ENCODE measurements around the gene PPP1R18. TPM values are rescaled to one million over a fixed set of nuclear protein-coding genes. Genes with fewer than 3 reads are reported as not detected.

Gene PPP1R18
- total and polyA plus RNA-seq, 4 donors: 28.2 to 155 (median 66.6) TPM

GRCh38 chr6:30707281-30707850 lies 20.9 kb upstream of the PPP1R18 start:
- no peak overlapping the region for H3K9ac ChIP-seq (ENCODE audit: insufficient read depth in 1 of 2, low read length in 2 of 2)
- H3K27ac ChIP-seq (ENCODE audit: low read depth in 1 of 2, low read length in 1 of 2): no peak overlapping the region
- no peak for TF ChIP-seq CTCF (IDR thresholded peaks at IDR 0.05; ENCODE audit: control extremely low read depth, extremely low read depth)
- H3K4me3 ChIP-seq: no peak overlapping the region
- H3K36me3 ChIP-seq (ENCODE audit: control insufficient read depth in 4 of 4, insufficient read depth in 4 of 4, low read length in 4 of 4): peaks cover 16 to 45% (median 34%) of the 10 kb centered on the region in 4 donors
- H3K27me3 ChIP-seq (ENCODE audit: control insufficient read depth in 3 of 3, insufficient read depth in 3 of 3, low read length in 2 of 3): no peaks in the 10 kb centered on the region
- WGBS, 2 donors: 85 to 88% methylated on average over 6 of the region's 6 CpGs
- no peaks in the 10 kb centered on the region for H3K4me1 ChIP-seq (ENCODE audit: control insufficient read depth in 5 of 5, insufficient read depth in 5 of 5, low read length in 5 of 5)
- ATAC-seq (ENCODE audit: insufficient read depth, low FRiP score) (no peak), DNase-seq (no peak)
- no peaks in the 10 kb centered on the region for H3K9me3 ChIP-seq (ENCODE audit: control insufficient read depth in 4 of 4, insufficient read depth in 3 of 4, low read length in 3 of 4)

GRCh38 chr6:30705620-30706019 lies 19.2 kb upstream of the PPP1R18 start:
- Histone ChIP-seq H3K36me3 (ENCODE audit: control insufficient read depth in 4 of 4, insufficient read depth in 4 of 4, low read length in 4 of 4) (peaks cover 7 to 31% (median 22%) of the 10 kb centered on the region in 4 donors), H3K9me3 (ENCODE audit: control insufficient read depth in 4 of 4, insufficient read depth in 3 of 4, low read length in 3 of 4) (no peaks in the 10 kb centered on the region), H3K27ac (ENCODE audit: low read depth in 1 of 2, low read length in 1 of 2) (no peak overlapping the region), H3K9ac (ENCODE audit: insufficient read depth in 1 of 2, low read length in 2 of 2) (no peak overlapping the region), H3K4me3 (no peak overlapping the region), H3K4me1 (ENCODE audit: control insufficient read depth in 5 of 5, insufficient read depth in 5 of 5, low read length in 5 of 5) (no peaks in the 10 kb centered on the region), H3K27me3 (ENCODE audit: control insufficient read depth in 3 of 3, insufficient read depth in 3 of 3, low read length in 2 of 3) (no peaks in the 10 kb centered on the region)
- no peak for TF ChIP-seq CTCF (IDR thresholded peaks at IDR 0.05; ENCODE audit: control extremely low read depth, extremely low read depth)
- 93 to 99% methylated on average over 4 of the region's 4 CpGs for WGBS, 2 donors
- no peak for DNase-seq
- no peak for ATAC-seq (ENCODE audit: insufficient read depth, low FRiP score)

GRCh38 chr6:30703821-30704220 lies 17.4 kb upstream of the PPP1R18 start:
- Histone ChIP-seq H3K36me3 (ENCODE audit: control insufficient read depth in 4 of 4, insufficient read depth in 4 of 4, low read length in 4 of 4) (peaks cover 6 to 34% (median 21%) of the 10 kb centered on the region in 4 donors), H3K27ac (ENCODE audit: low read depth in 1 of 2, low read length in 1 of 2) (no peak overlapping the region), H3K27me3 (ENCODE audit: control insufficient read depth in 3 of 3, insufficient read depth in 3 of 3, low read length in 2 of 3) (no peaks in the 10 kb centered on the region), H3K9me3 (ENCODE audit: control insufficient read depth in 4 of 4, insufficient read depth in 3 of 4, low read length in 3 of 4) (no peaks in the 10 kb centered on the region), H3K9ac (ENCODE audit: insufficient read depth in 1 of 2, low read length in 2 of 2) (no peak overlapping the region), H3K4me1 (ENCODE audit: control insufficient read depth in 5 of 5, insufficient read depth in 5 of 5, low read length in 5 of 5) (no peaks in the 10 kb centered on the region), H3K4me3 (no peak overlapping the region)
- ATAC-seq (ENCODE audit: insufficient read depth, low FRiP score) (no peak), DNase-seq (no peak)
- WGBS, 2 donors: 39 to 76% methylated on average over 4 of the region's 4 CpGs
- no peak for TF ChIP-seq CTCF (IDR thresholded peaks at IDR 0.05; ENCODE audit: control extremely low read depth, extremely low read depth)

GRCh38 chr6:30703011-30703410 lies 16.6 kb upstream of the PPP1R18 start:
- Histone ChIP-seq H3K36me3 (ENCODE audit: control insufficient read depth in 4 of 4, insufficient read depth in 4 of 4, low read length in 4 of 4) (peaks cover 4 to 33% (median 21%) of the 10 kb centered on the region in 4 donors), H3K9ac (ENCODE audit: insufficient read depth in 1 of 2, low read length in 2 of 2) (no peak overlapping the region), H3K9me3 (ENCODE audit: control insufficient read depth in 4 of 4, insufficient read depth in 3 of 4, low read length in 3 of 4) (no peaks in the 10 kb centered on the region), H3K4me1 (ENCODE audit: control insufficient read depth in 5 of 5, insufficient read depth in 5 of 5, low read length in 5 of 5) (no peaks in the 10 kb centered on the region), H3K27me3 (ENCODE audit: control insufficient read depth in 3 of 3, insufficient read depth in 3 of 3, low read length in 2 of 3) (no peaks in the 10 kb centered on the region), H3K4me3 (no peak overlapping the region), H3K27ac (ENCODE audit: low read depth in 1 of 2, low read length in 1 of 2) (no peak overlapping the region)
- WGBS, 2 donors: 97 to 98% methylated on average over 10 of the region's 10 CpGs
- ATAC-seq (ENCODE audit: insufficient read depth, low FRiP score): no peak
- no peak for TF ChIP-seq CTCF (IDR thresholded peaks at IDR 0.05; ENCODE audit: control extremely low read depth, extremely low read depth)
- no peak for DNase-seq

Data from lung (tissue), 12 donors.